BLaER1 treated with 17β-estradiol and CSF1 and Interleukin-3, amounts not matched to agents 10 nM and 100 nM (cell line): ENCODE data around the gene LRSAM1.

Experiments
- H3K27ac ChIP-seq, 11 experiments: shearing (Covaris generic); formaldehyde crosslinking; 2 replicates each; pipeline ENCODE4 v1.8.1; 2022
- H3K27me3 ChIP-seq, 11 experiments: shearing (Covaris generic); formaldehyde crosslinking; 2 replicates each; pipeline ENCODE4 v1.8.1; 2022
- H3K36me3 ChIP-seq, 11 experiments: shearing (Covaris generic); formaldehyde crosslinking; 2 replicates each; pipeline ENCODE4 v1.8.1; 2022
- H3K4me1 ChIP-seq, 10 experiments: shearing (Covaris generic); formaldehyde crosslinking; 2 replicates each; pipeline ENCODE4 v1.8.1; 2022
- H3K4me2 ChIP-seq, 11 experiments: shearing (Covaris generic); formaldehyde crosslinking; 2 replicates each; pipeline ENCODE4 v1.8.1; 2022
- H3K4me3 ChIP-seq, 10 experiments: shearing (Covaris generic); formaldehyde crosslinking; 2 replicates each; pipeline ENCODE4 v1.8.1; 2022
- H3K9ac ChIP-seq, 11 experiments: shearing (Covaris generic); formaldehyde crosslinking; 2 replicates each; pipeline ENCODE4 v1.8.1; 2022
- H3K9me3 ChIP-seq, 11 experiments: shearing (Covaris generic); formaldehyde crosslinking; replicated peaks in 1 of 11; 2 replicates each; pipeline ENCODE4 v1.8.1; 2022
- H4K20me1 ChIP-seq, 11 experiments: shearing (Covaris generic); formaldehyde crosslinking; 2 replicates each; pipeline ENCODE4 v1.8.1; 2022
- Cebpa-rat ChIP-seq, 11 experiments: shearing (Covaris generic); IDR thresholded peaks; 2 replicates each; pipeline ENCODE4 v1.8.1; 2022

LRSAM1 gene

GRCh38 chr9:127530206-127530941 lies 79.1 kb downstream of the LRSAM1 start:
- Histone ChIP-seq H3K9me3 (peaks cover 8 to 30% (median 15%) of the 10 kb centered on the region in 11 experiments), H3K36me3 (peaks cover 9 to 99% (median 49%) of the 10 kb centered on the region in 11 experiments), H3K27ac (no peak overlapping the region), H3K4me1 (peaks cover 18 to 68% (median 33%) of the 10 kb centered on the region in 10 experiments), H3K4me3 (no peak overlapping the region), H4K20me1 (peaks cover 0 to 97% (median 49%) of the 10 kb centered on the region in 11 experiments; a peak in 19 of 22 replicates), H3K4me2 (peak overlapping the region in 2 of 11 experiments; percentile 41 to 57; a peak in 3 of 22 replicates), H3K9ac (peak overlapping the region in 3 of 11 experiments; percentile 15 to 24 (median 15); a peak in 1 of 22 replicates), H3K27me3 (no peaks in the 10 kb centered on the region)
- no peak for TF ChIP-seq Cebpa-rat (IDR thresholded peaks at IDR 0.05)

- no peak for TF ChIP-seq Cebpa-rat (IDR thresholded peaks at IDR 0.05)
- Histone ChIP-seq H3K27me3 (no peaks in the 10 kb centered on the region), H3K4me3 (no peak overlapping the region), H3K9ac (0 out of 22 replicates have a peak overlapping the region, but pooled peaks of 1 of the 11 experiments have one; percentile 22), H3K36me3 (peaks cover 0 to 99% (median 36%) of the 10 kb centered on the region in 11 experiments; a peak in 19 of 22 replicates), H3K4me1 (peaks cover 25 to 79% (median 42%) of the 10 kb centered on the region in 10 experiments), H3K27ac (no peak overlapping the region), H3K9me3 (peaks cover 0 to 17% (median 2%) of the 10 kb centered on the region in 11 experiments; a peak in 13 of 22 replicates), H3K4me2 (no peak overlapping the region; a peak in 1 of 22 replicates), H4K20me1 (peaks cover 0 to 100% (median 62%) of the 10 kb centered on the region in 11 experiments; a peak in 20 of 22 replicates)
These were observed 80.4 kb downstream of the LRSAM1 start for GRCh38 chr9:127531676-127532075.

- peaks cover 0 to 96% (median 24%) of the 10 kb centered on the region in 11 experiments; a peak in 18 of 22 replicates for H3K36me3 ChIP-seq
- no peaks in the 10 kb centered on the region for H3K9me3 ChIP-seq
- H4K20me1 ChIP-seq: peaks cover 0 to 100% (median 87%) of the 10 kb centered on the region in 11 experiments; a peak in 20 of 22 replicates
- no peak overlapping the region for H3K4me3 ChIP-seq
- H3K27me3 ChIP-seq: no peaks in the 10 kb centered on the region
- no peak for TF ChIP-seq Cebpa-rat (IDR thresholded peaks at IDR 0.05)
- H3K9ac ChIP-seq: no peak overlapping the region
- H3K4me1 ChIP-seq: peaks cover 14 to 88% (median 47%) of the 10 kb centered on the region in 10 experiments; a peak in 19 of 20 replicates
- H3K4me2 ChIP-seq: peak overlapping the region in 2 of 11 experiments; percentile 17 to 39; a peak in 2 of 22 replicates
- H3K27ac ChIP-seq: 0 out of 22 replicates have a peak overlapping the region, but pooled peaks of 1 of the 11 experiments have one; percentile 6
These were observed 83.1 kb downstream of the LRSAM1 start for GRCh38 chr9:127534250-127534906.

GRCh38 chr9:127534931-127535330 lies 83.6 kb downstream of the LRSAM1 start:
- Histone ChIP-seq H3K27ac (peak overlapping the region in 5 of 11 experiments; percentile 6 to 38 (median 26); a peak in 5 of 22 replicates), H3K4me2 (peak overlapping the region in 1 of 11 experiments; percentile 12; a peak in 1 of 22 replicates), H3K27me3 (no peaks in the 10 kb centered on the region), H4K20me1 (peaks cover 0 to 100% (median 91%) of the 10 kb centered on the region in 11 experiments; a peak in 20 of 22 replicates), H3K9ac (peak overlapping the region in 2 of 11 experiments; percentile 41 to 42; a peak in 3 of 22 replicates), H3K4me3 (no peak overlapping the region), H3K9me3 (no peaks in the 10 kb centered on the region), H3K36me3 (peaks cover 0 to 96% (median 21%) of the 10 kb centered on the region in 11 experiments; a peak in 18 of 22 replicates), H3K4me1 (peaks cover 14 to 88% (median 50%) of the 10 kb centered on the region in 10 experiments; a peak in 19 of 20 replicates)
- no peak for TF ChIP-seq Cebpa-rat (IDR thresholded peaks at IDR 0.05)

GRCh38 chr9:127535396-127535795 lies 84.1 kb downstream of the LRSAM1 start:
- H3K4me1 ChIP-seq: peaks cover 14 to 88% (median 52%) of the 10 kb centered on the region in 10 experiments; a peak in 19 of 20 replicates
- H4K20me1 ChIP-seq: peaks cover 0 to 100% (median 91%) of the 10 kb centered on the region in 11 experiments; a peak in 20 of 22 replicates

GRCh38 chr9:127535834-127536233 lies 84.5 kb downstream of the LRSAM1 start:
- peak overlapping the region in 1 of 11 experiments; percentile 7; a peak in 1 of 22 replicates for H3K4me2 ChIP-seq
- H3K9ac ChIP-seq: peak overlapping the region in 4 of 11 experiments; percentile 15 to 52 (median 42); a peak in 3 of 22 replicates
- no peak overlapping the region for H3K4me3 ChIP-seq
- no peaks in the 10 kb centered on the region for H3K9me3 ChIP-seq
- H3K36me3 ChIP-seq: peaks cover 0 to 96% (median 12%) of the 10 kb centered on the region in 11 experiments; a peak in 16 of 22 replicates
- no peaks in the 10 kb centered on the region for H3K27me3 ChIP-seq
- H3K27ac ChIP-seq: peak overlapping the region in 3 of 11 experiments; percentile 26 to 38 (median 35); a peak in 3 of 22 replicates
- TF ChIP-seq Cebpa-rat (IDR thresholded peaks at IDR 0.05): no peak
- H3K4me1 ChIP-seq: peaks cover 14 to 88% (median 57%) of the 10 kb centered on the region in 10 experiments; a peak in 19 of 20 replicates
- H4K20me1 ChIP-seq: peaks cover 0 to 100% (median 92%) of the 10 kb centered on the region in 11 experiments; a peak in 20 of 22 replicates

More at GRCh38 chr9:127535396-127535795, 84.1 kb downstream of the LRSAM1 start:
- Histone ChIP-seq H3K27ac (peak overlapping the region in 6 of 11 experiments; percentile 6 to 38 (median 24); a peak in 6 of 22 replicates), H3K27me3 (no peaks in the 10 kb centered on the region), H3K9me3 (no peaks in the 10 kb centered on the region), H3K36me3 (peaks cover 0 to 96% (median 17%) of the 10 kb centered on the region in 11 experiments; a peak in 18 of 22 replicates), H3K4me2 (0 out of 22 replicates have a peak overlapping the region, but pooled peaks of 1 of the 11 experiments have one; percentile 12), H3K9ac (peak overlapping the region in 2 of 11 experiments; percentile 41 to 42; a peak in 3 of 22 replicates), H3K4me3 (no peak overlapping the region)
- no peak for TF ChIP-seq Cebpa-rat (IDR thresholded peaks at IDR 0.05)

GRCh38 chr9:127536499-127536898 lies 85.2 kb downstream of the LRSAM1 start:
- Histone ChIP-seq H3K4me3 (no peak overlapping the region), H3K36me3 (peaks cover 0 to 96% (median 6%) of the 10 kb centered on the region in 11 experiments; a peak in 16 of 22 replicates), H3K27me3 (no peaks in the 10 kb centered on the region), H3K9me3 (no peaks in the 10 kb centered on the region), H3K4me1 (peaks cover 16 to 89% (median 63%) of the 10 kb centered on the region in 10 experiments), H4K20me1 (peaks cover 0 to 100% (median 96%) of the 10 kb centered on the region in 11 experiments; a peak in 20 of 22 replicates), H3K9ac (peak overlapping the region in 7 of 11 experiments; percentile 11 to 52 (median 22); a peak in 5 of 22 replicates), H3K4me2 (peak overlapping the region in 4 of 11 experiments; percentile 6 to 18 (median 8); a peak in 3 of 22 replicates), H3K27ac (peak overlapping the region in 5 of 11 experiments; percentile 3 to 38 (median 35); a peak in 7 of 22 replicates)
- no peak for TF ChIP-seq Cebpa-rat (IDR thresholded peaks at IDR 0.05)

GRCh38 chr9:127537014-127537413 lies 85.7 kb downstream of the LRSAM1 start:
- no peak overlapping the region for H3K4me3 ChIP-seq
- H3K9me3 ChIP-seq: no peaks in the 10 kb centered on the region
- TF ChIP-seq Cebpa-rat (IDR thresholded peaks at IDR 0.05): no peak
- peak overlapping the region in 3 of 11 experiments; percentile 6 to 18 (median 10); a peak in 3 of 22 replicates for H3K4me2 ChIP-seq
- H3K9ac ChIP-seq: peak overlapping the region in 7 of 11 experiments; percentile 3 to 53 (median 22); a peak in 5 of 22 replicates
- peaks cover 0 to 100% (median 96%) of the 10 kb centered on the region in 11 experiments; a peak in 20 of 22 replicates for H4K20me1 ChIP-seq
- H3K4me1 ChIP-seq: peaks cover 21 to 89% (median 68%) of the 10 kb centered on the region in 10 experiments
- peaks cover 0 to 96% (median 4%) of the 10 kb centered on the region in 11 experiments; a peak in 14 of 22 replicates for H3K36me3 ChIP-seq
- H3K27ac ChIP-seq: peak overlapping the region in 4 of 11 experiments; percentile 19 to 38 (median 36); a peak in 6 of 22 replicates
- no peaks in the 10 kb centered on the region for H3K27me3 ChIP-seq
